Measurements from ENCODE around the gene PTPN5.

GRCh38 chr11:18743365-18743764 lies 48.2 kb downstream of the PTPN5 start:
- TF ChIP-seq POLR2AphosphoS5 (IDR thresholded peaks at IDR 0.05) = no peak
- TF ChIP-seq, protein P1, sequence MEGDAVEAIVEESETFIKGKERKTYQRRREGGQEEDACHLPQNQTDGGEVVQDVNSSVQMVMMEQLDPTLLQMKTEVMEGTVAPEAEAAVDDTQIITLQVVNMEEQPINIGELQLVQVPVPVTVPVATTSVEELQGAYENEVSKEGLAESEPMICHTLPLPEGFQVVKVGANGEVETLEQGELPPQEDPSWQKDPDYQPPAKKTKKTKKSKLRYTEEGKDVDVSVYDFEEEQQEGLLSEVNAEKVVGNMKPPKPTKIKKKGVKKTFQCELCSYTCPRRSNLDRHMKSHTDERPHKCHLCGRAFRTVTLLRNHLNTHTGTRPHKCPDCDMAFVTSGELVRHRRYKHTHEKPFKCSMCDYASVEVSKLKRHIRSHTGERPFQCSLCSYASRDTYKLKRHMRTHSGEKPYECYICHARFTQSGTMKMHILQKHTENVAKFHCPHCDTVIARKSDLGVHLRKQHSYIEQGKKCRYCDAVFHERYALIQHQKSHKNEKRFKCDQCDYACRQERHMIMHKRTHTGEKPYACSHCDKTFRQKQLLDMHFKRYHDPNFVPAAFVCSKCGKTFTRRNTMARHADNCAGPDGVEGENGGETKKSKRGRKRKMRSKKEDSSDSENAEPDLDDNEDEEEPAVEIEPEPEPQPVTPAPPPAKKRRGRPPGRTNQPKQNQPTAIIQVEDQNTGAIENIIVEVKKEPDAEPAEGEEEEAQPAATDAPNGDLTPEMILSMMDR (IDR thresholded peaks at IDR 0.05) = no peak
